Nephron progenitor cell (in vitro differentiated cells): ENCODE data around the gene STIM1.

Experiments used
- DNase-seq: peaks from one replicate; pipeline ENCODE4 v3.0.0; 2021
- H3K27ac Mint-ChIP-seq: 2 replicates; pipeline ENCODE4 v1.8.0; 2021; ENCODE audit warnings: mild to moderate bottlenecking, moderate library complexity, mixed read lengths
- H3K27me3 Mint-ChIP-seq: 2 replicates; pipeline ENCODE4 v1.8.0; 2021; ENCODE audit warnings: mild to moderate bottlenecking, low read depth, mixed read lengths; ENCODE audit not compliant: poor library complexity
- H3K36me3 Mint-ChIP-seq: 2 replicates; pipeline ENCODE4 v1.8.0; 2021; ENCODE audit warnings: low read depth, mixed read lengths
- H3K4me1 Mint-ChIP-seq: 2 replicates; pipeline ENCODE4 v1.8.0; 2021; ENCODE audit warnings: mixed read lengths
- H3K4me3 Mint-ChIP-seq: 2 replicates; pipeline ENCODE4 v1.8.0; 2021; ENCODE audit warnings: mild to moderate bottlenecking, moderate library complexity, mixed read lengths
- H3K9me3 Mint-ChIP-seq: 2 replicates; pipeline ENCODE4 v1.8.0; 2021; ENCODE audit warnings: mild to moderate bottlenecking, moderate library complexity, mixed read lengths
- CTCF ChIP-seq: fragments of 200-600 bp; sonication (generic); IDR thresholded peaks from 2 replicates; pipeline ENCODE4 v1.5.0; 2021; ENCODE audit warnings: antibody characterized with exemption

Gene STIM1

GRCh38 chr11:3879216-3879966 is 23.9 kb downstream of the STIM1 start:
- no peak for DNase-seq
- no peaks in the 10 kb centered on the region for H3K9me3 Mint-ChIP-seq
- H3K27me3 Mint-ChIP-seq: peaks cover 5% of the 10 kb centered on the region
- TF ChIP-seq CTCF: no peak
- peaks cover 40% of the 10 kb centered on the region for H3K4me1 Mint-ChIP-seq
- H3K36me3 Mint-ChIP-seq: peaks cover 5% of the 10 kb centered on the region
- H3K4me3 Mint-ChIP-seq: no peak overlapping the region
- no peak overlapping the region for H3K27ac Mint-ChIP-seq

- Mint-ChIP-seq H3K4me1 (peaks cover 40% of the 10 kb centered on the region), H3K4me3 (no peak overlapping the region), H3K36me3 (peaks cover 5% of the 10 kb centered on the region), H3K27ac (peak overlapping the region; percentile 97), H3K9me3 (no peaks in the 10 kb centered on the region), H3K27me3 (peaks cover 5% of the 10 kb centered on the region)
- TF ChIP-seq CTCF: no peak
- DNase-seq: no peak
These were observed 24.6 kb downstream of the STIM1 start for GRCh38 chr11:3879967-3880542.

- TF ChIP-seq CTCF: no peak
- Mint-ChIP-seq H3K4me1 (peaks cover 40% of the 10 kb centered on the region), H3K36me3 (peaks cover 5% of the 10 kb centered on the region), H3K27ac (peak overlapping the region; percentile 97), H3K27me3 (peaks cover 5% of the 10 kb centered on the region), H3K9me3 (no peaks in the 10 kb centered on the region), H3K4me3 (peak overlapping the region; percentile 35)
- no peak for DNase-seq
These were observed 25.3 kb downstream of the STIM1 start for GRCh38 chr11:3880724-3881123.

GRCh38 chr11:3882655-3883054 is 27.2 kb downstream of the STIM1 start:
- Mint-ChIP-seq H3K4me1 (peaks cover 29% of the 10 kb centered on the region), H3K9me3 (no peaks in the 10 kb centered on the region), H3K36me3 (peaks cover 9% of the 10 kb centered on the region), H3K27me3 (peaks cover 5% of the 10 kb centered on the region), H3K27ac (no peak overlapping the region), H3K4me3 (no peak overlapping the region)
- TF ChIP-seq CTCF: no peak
- DNase-seq: no peak

GRCh38 chr11:3885855-3886254 is 30.4 kb downstream of the STIM1 start:
- Mint-ChIP-seq H3K36me3 (peaks cover 9% of the 10 kb centered on the region), H3K9me3 (no peaks in the 10 kb centered on the region), H3K27ac (no peak overlapping the region), H3K4me1 (peaks cover 4% of the 10 kb centered on the region), H3K4me3 (no peak overlapping the region), H3K27me3 (peaks cover 3% of the 10 kb centered on the region)
- no peak for DNase-seq
- TF ChIP-seq CTCF: no peak

GRCh38 chr11:3886985-3887384 is 31.5 kb downstream of the STIM1 start:
- TF ChIP-seq CTCF: no peak

More at GRCh38 chr11:3886985-3887384, 31.5 kb downstream of the STIM1 start:
- DNase-seq: no peak
- H3K27me3 Mint-ChIP-seq: no peaks in the 10 kb centered on the region
- H3K4me3 Mint-ChIP-seq: no peak overlapping the region
- peaks cover 9% of the 10 kb centered on the region for H3K36me3 Mint-ChIP-seq
- no peaks in the 10 kb centered on the region for H3K4me1 Mint-ChIP-seq
- no peak overlapping the region for H3K27ac Mint-ChIP-seq
- no peaks in the 10 kb centered on the region for H3K9me3 Mint-ChIP-seq
